GM12891 (cell line): ENCODE measurements around the gene CD180.

ENCODE experiments used
- PAX5 ChIP-seq: IDR thresholded peaks from 2 replicates; pipeline ENCODE4 v1.6.1; 2011; ENCODE audit warnings: low read length, moderate library complexity, mild to moderate bottlenecking; ENCODE audit not compliant: insufficient read depth, severe bottlenecking
- POLR2A ChIP-seq: IDR thresholded peaks from 2 replicates; pipeline ENCODE4 v1.6.1; 2011; ENCODE audit warnings: low read depth, low read length, control low read depth
- POLR2AphosphoS5 ChIP-seq: IDR thresholded peaks from 2 replicates; pipeline ENCODE4 v1.6.1; 2011; ENCODE audit warnings: low read depth, low read length, control low read depth
- SPI1 ChIP-seq: IDR thresholded peaks from 2 replicates; pipeline ENCODE4 v1.6.1; 2011; ENCODE audit warnings: low read depth, low read length, control low read depth
- TAF1 ChIP-seq: IDR thresholded peaks from 2 replicates; pipeline ENCODE4 v1.6.1; 2011; ENCODE audit warnings: low read depth, low read length, control low read depth

DNA sequence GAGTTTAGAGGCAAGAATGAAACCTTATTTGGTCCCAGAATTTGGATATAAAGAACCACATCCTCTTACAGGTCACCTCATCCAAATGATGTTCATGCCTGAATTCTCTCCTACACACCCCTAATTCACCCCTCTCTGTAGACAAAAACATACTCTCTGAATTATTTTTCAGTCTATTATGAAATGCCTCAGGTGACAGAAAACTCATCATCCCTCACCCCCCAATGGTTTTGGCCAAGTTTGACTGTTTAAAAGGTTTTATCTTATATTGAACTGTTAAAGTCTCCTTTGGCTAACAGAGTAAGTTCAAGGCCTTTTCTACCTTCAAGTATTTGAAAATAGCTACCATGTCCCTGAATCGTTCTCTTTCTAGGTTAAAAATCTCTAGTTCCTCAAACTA is 2.3 kb upstream of the CD180 start:
- no peak for TF ChIP-seq TAF1
- no peak for TF ChIP-seq POLR2AphosphoS5
- TF ChIP-seq POLR2A = no peak
- no peak for TF ChIP-seq SPI1
- TF ChIP-seq PAX5 = no peak
